Psoas muscle (tissue), 8 donors: Measurements from ENCODE around the gene MAN1A2. TPM values are rescaled to one million over a fixed set of nuclear protein-coding genes. Genes with fewer than 3 reads are reported as not detected.
A peak's percentile ranks its signal among the peaks of the same experiment; 100 is the strongest.

Experiments used
- ATAC-seq, 4 donors: fragments of 200-7000 bp; cut with Tn5 transposase; one replicate each; pipeline ENCODE4 v1.9.1; 2020; ENCODE audit warnings: moderate library complexity in 3 of 4, mild to moderate bottlenecking in 2 of 4
- DNase-seq, 2 donors: peaks; one replicate each; pipeline ENCODE4 v3.0.0-alpha.2; 2020
- H3K27ac ChIP-seq: fragments of 200-600 bp; one replicate; pipeline ENCODE4 v1.8.0; 2022
- H3K27me3 ChIP-seq, 3 donors: fragments of 200-600 bp in 1 of 3; one replicate each; pipeline versions ENCODE4 v1.6.1 to v1.8.0; 2013 to 2022; ENCODE audit warnings: low read length in 2 of 3, mild to moderate bottlenecking in 2 of 3, moderate library complexity in 1 of 3; ENCODE audit not compliant: insufficient read depth in 3 of 3
- H3K36me3 ChIP-seq, 2 donors: fragments of 200-600 bp in 1 of 2; one replicate each; pipeline versions ENCODE4 v1.6.1 to v1.8.0; 2013 to 2022; ENCODE audit warnings: low read depth in 1 of 2, mild to moderate bottlenecking in 1 of 2, moderate library complexity in 1 of 2; ENCODE audit not compliant: insufficient read depth in 1 of 2
- H3K4me1 ChIP-seq: fragments of 200-600 bp; one replicate; pipeline ENCODE4 v1.8.0; 2022
- H3K4me3 ChIP-seq: fragments of 200-600 bp; one replicate; pipeline ENCODE4 v1.8.0; 2022; ENCODE audit warnings: mild to moderate bottlenecking
- H3K9me3 ChIP-seq: fragments of 200-600 bp; one replicate; pipeline ENCODE4 v1.8.0; 2022
- CTCF ChIP-seq: fragments of 200-600 bp; IDR thresholded peaks from one replicate; pipeline ENCODE4 v1.8.0; 2022; ENCODE audit warnings: antibody characterized with exemption
- WGBS, 3 donors: extraction: QIAGEN DNeasy Blood & Tissue Kit; methylation state at CpG; one replicate each; pipeline versions ENCODE4 v1.1.6 to v1.1.7; 2013; 5-methylcytosine and 5-hydroxymethylcytosine counted together
- intact Hi-C, 2 donors: fragments of 100-400 bp; cut with DNase I; formaldehyde crosslinking; loops; one replicate each; pipeline versions ENCODE4 v1.11.0 to v1.14.2; 2022
- polyA plus RNA-seq, 3 donors: library from polyadenylated mRNA; stranded (reverse); fragments of 200-250 nt; gene quantifications; one replicate each; pipeline ENCODE4 v1.2.3, GENCODE V29; 2013
- total RNA-seq, 4 donors: library from RNA; stranded (reverse); fragmentation: NEBNext Ultra II Directional in 2 of 4; extraction: Animal tissue kit (Norgen Biotek cat#: 25700) in 2 of 4; gene quantifications; one replicate each; pipeline versions ENCODE4 v1.2.1 to v1.2.4, GENCODE V29; 2021 to 2023
- donor health status: healthy with polysubstance abuse.
- donor health status: DM: no; HTN: no; CAD: no; lungs with moderate emphysema.
- donor health status: Bipolar disorder and iron deficiency.
- donor health status: healthy.
- donor health status: DM: yes; HTN: yes; CAD: no.
- donor health status: DM: no; HTN: no; CAD: no.
- donor health status: DM: no; HTN: no; CAD: no.
- donor health status: DM: yes; HTN: yes; CAD: no.

MAN1A2 gene
- total and polyA plus RNA-seq, 7 donors, result 4.0 to 35.0 (median 19.8) TPM

GRCh38 chr1:117535821-117536220, 168.6 kb downstream of the MAN1A2 start:
- Histone ChIP-seq H3K9me3 (no peaks in the 10 kb centered on the region), H3K4me1 (peaks cover 2% of the 10 kb centered on the region), H3K27ac (no peak overlapping the region), H3K36me3 (no peaks in the 10 kb centered on the region), H3K27me3 (no peaks in the 10 kb centered on the region), H3K4me3 (no peak overlapping the region)
- no peak for DNase-seq
- intact Hi-C loops, result loop anchor here (1.0 to 5.0 kb wide), 3 partner anchors 137 to 221 kb away; no protein-coding TSS in a partner anchor
- no peak for TF ChIP-seq CTCF
- ATAC-seq, result peak in 2 of 4 donors; percentile 12 to 26
- WGBS, 3 donors, result 65 to 75% (median 66%) methylated on average over 6 of the region's 6 CpGs

- no peaks in the 10 kb centered on the region for H3K36me3 ChIP-seq
These were observed 170.2 kb downstream of the MAN1A2 start for GRCh38 chr1:117537291-117537920.

GRCh38 chr1:117540532-117540931, 173.3 kb downstream of the MAN1A2 start:
- Histone ChIP-seq H3K27me3 (no peaks in the 10 kb centered on the region), H3K4me3 (no peak overlapping the region), H3K36me3 (no peaks in the 10 kb centered on the region), H3K9me3 (no peaks in the 10 kb centered on the region), H3K4me1 (peaks cover 4% of the 10 kb centered on the region), H3K27ac (no peak overlapping the region)
- intact Hi-C loops, result loop anchor here in 1 of 2 donors (5.0 kb wide), 1 partner anchor 47 kb away; no protein-coding TSS in a partner anchor
- 95 to 98% (median 96%) methylated on average over 6 of the region's 6 CpGs for WGBS, 3 donors
- DNase-seq (no peak), ATAC-seq (no peak)
- TF ChIP-seq CTCF, result no peak

More at GRCh38 chr1:117537291-117537920, 170.2 kb downstream of the MAN1A2 start:
- no peak for TF ChIP-seq CTCF
- Histone ChIP-seq H3K4me1 (peaks cover 4% of the 10 kb centered on the region), H3K4me3 (no peak overlapping the region), H3K9me3 (no peaks in the 10 kb centered on the region), H3K27ac (no peak overlapping the region), H3K27me3 (no peaks in the 10 kb centered on the region)
- DNase-seq (no peak), ATAC-seq (no peak)
- 48 to 56% (median 55%) methylated on average over 10 of the region's 10 CpGs for WGBS, 3 donors
- intact Hi-C loops, result loop anchor here in 1 of 2 donors (5.0 kb wide), 1 partner anchor 220 kb away; no protein-coding TSS in a partner anchor

- H3K27ac ChIP-seq, result no peak overlapping the region
- DNase-seq, result peak; percentile 47 to 85
- no peaks in the 10 kb centered on the region for H3K27me3 ChIP-seq
- no peaks in the 10 kb centered on the region for H3K9me3 ChIP-seq
- TF ChIP-seq CTCF, result no peak
- H3K36me3 ChIP-seq, result no peaks in the 10 kb centered on the region
- WGBS, 3 donors, result 28 to 79% (median 48%) methylated on average over 5 of the region's 5 CpGs
- ATAC-seq, result peak; percentile 46 to 98 (median 84)
- no peak overlapping the region for H3K4me3 ChIP-seq
- H3K4me1 ChIP-seq, result peaks cover 4% of the 10 kb centered on the region
- intact Hi-C loops, result loop anchor here in 1 of 2 donors (5.0 kb wide), 1 partner anchor 46 kb away; no protein-coding TSS in a partner anchor
These were observed 173.8 kb downstream of the MAN1A2 start for GRCh38 chr1:117541003-117541402.
